ENCODE results near the gene UBE2G2.

The UBE2G2 gene

DNA sequence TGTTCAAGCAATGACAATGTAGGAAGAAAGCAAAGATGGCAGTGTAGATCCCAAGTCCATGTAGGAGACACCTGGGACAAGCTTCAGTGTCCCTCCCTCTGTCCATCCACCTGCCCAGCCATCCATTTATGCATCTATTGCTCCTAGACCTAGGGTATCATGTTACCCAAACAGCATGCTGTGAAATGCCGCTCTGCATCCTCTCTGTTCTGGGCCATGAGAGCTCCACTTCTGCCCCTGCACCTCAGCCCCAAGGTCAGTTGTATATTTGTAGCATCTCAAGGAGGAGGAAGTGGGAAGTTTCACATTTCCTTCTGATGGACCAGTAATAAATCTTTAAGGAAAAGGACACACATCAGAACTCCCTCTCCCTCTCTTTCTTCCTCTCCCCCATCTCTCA, 62.3 kb downstream of the UBE2G2 start:
- Histone ChIP-seq H3K9ac (ENCODE audit: low read depth, low read length) (no peak overlapping the region), H3K9me3 (ENCODE audit: control insufficient read depth, insufficient read depth, low read length) (peaks cover 27% of the 10 kb centered on the region), H3K27me3 (ENCODE audit: control insufficient read depth, insufficient read depth, low read length) (no peaks in the 10 kb centered on the region), H3K27ac (ENCODE audit: low read depth, low read length) (no peak overlapping the region), H3K4me3 (ENCODE audit: low read depth, low read length) (no peak overlapping the region), H3K4me1 (ENCODE audit: control insufficient read depth, insufficient read depth, low read length) (no peaks in the 10 kb centered on the region), H3K36me3 (ENCODE audit: control insufficient read depth, insufficient read depth, low read length) (no peaks in the 10 kb centered on the region)

DNA sequence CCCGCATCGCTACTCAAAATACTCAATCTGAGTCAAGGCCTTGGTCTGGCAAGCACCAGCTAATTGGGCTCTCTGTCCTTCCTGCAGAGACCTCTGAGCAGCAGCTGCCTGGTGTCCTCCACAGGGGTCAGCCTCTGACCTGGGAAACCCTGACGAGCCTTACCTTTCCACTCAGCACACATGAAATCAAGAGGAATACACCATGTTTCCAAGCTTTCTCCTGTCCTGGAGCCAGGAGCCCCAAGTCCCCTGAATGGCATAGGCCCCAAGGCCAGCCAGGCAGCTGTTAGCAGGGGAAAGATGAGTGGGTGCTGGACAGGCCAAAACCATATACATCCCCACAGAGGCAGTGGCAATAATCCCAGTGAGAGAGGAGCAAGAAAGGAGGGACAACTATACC, 63.0 kb downstream of the UBE2G2 start:
- H3K4me1 ChIP-seq (ENCODE audit: control insufficient read depth, insufficient read depth, low read length): no peaks in the 10 kb centered on the region
- H3K27ac ChIP-seq (ENCODE audit: low read depth, low read length): no peak overlapping the region
- H3K4me3 ChIP-seq (ENCODE audit: low read depth, low read length): no peak overlapping the region
- no peaks in the 10 kb centered on the region for H3K36me3 ChIP-seq (ENCODE audit: control insufficient read depth, insufficient read depth, low read length)
- H3K9ac ChIP-seq (ENCODE audit: low read depth, low read length): no peak overlapping the region
- H3K27me3 ChIP-seq (ENCODE audit: control insufficient read depth, insufficient read depth, low read length): no peaks in the 10 kb centered on the region
- peaks cover 26% of the 10 kb centered on the region for H3K9me3 ChIP-seq (ENCODE audit: control insufficient read depth, insufficient read depth, low read length)

- peaks cover 26% of the 10 kb centered on the region for H3K9me3 ChIP-seq (ENCODE audit: control insufficient read depth, insufficient read depth, low read length)
- no peak overlapping the region for H3K9ac ChIP-seq (ENCODE audit: low read depth, low read length)
- H3K4me3 ChIP-seq (ENCODE audit: low read depth, low read length): no peak overlapping the region
- no peaks in the 10 kb centered on the region for H3K36me3 ChIP-seq (ENCODE audit: control insufficient read depth, insufficient read depth, low read length)
- no peaks in the 10 kb centered on the region for H3K27me3 ChIP-seq (ENCODE audit: control insufficient read depth, insufficient read depth, low read length)
- no peak overlapping the region for H3K27ac ChIP-seq (ENCODE audit: low read depth, low read length)
- H3K4me1 ChIP-seq (ENCODE audit: control insufficient read depth, insufficient read depth, low read length): no peaks in the 10 kb centered on the region
Observed at GRCh38 chr21:44737706-44738354, 63.8 kb downstream of the UBE2G2 start.

DNA sequence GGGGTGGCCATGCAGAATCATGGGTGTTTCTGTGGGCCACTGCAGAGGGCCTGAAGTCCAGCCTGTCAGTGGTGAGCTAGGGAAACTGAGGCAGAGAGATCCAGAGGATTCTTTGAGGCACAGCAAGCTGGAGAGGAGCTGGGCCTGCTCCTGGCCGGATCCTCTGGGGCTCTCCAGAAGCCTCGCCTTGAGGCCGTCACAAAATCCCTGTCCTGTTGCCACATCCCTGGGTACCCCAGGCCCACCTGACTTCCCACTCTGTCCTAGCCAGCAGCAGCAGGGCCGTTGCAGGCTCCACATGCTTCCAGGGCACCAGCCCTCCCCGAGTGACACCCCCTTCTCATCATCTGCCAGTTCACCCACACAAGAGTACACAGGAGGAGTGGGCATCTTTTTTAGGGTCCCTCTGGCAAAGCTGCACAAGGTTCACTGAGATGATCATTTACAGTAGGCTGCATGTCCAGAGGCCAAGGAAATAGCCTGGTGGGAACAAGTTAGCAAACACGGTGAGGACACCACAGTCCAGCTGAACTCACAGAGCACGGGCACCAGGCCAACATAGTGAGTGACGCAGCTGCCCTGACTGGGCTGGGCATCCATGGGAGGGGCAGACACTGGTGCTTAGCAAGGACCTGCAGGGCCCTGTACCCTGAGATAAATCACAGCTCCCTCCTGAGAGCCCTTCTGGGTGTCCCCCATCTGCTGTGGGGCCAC, 65.2 kb downstream of the UBE2G2 start:
- Histone ChIP-seq H3K27ac (ENCODE audit: low read depth, low read length) (no peak overlapping the region), H3K27me3 (ENCODE audit: control insufficient read depth, insufficient read depth, low read length) (no peaks in the 10 kb centered on the region), H3K4me3 (ENCODE audit: low read depth, low read length) (no peak overlapping the region), H3K9me3 (ENCODE audit: control insufficient read depth, insufficient read depth, low read length) (peaks cover 26% of the 10 kb centered on the region), H3K4me1 (ENCODE audit: control insufficient read depth, insufficient read depth, low read length) (no peaks in the 10 kb centered on the region), H3K36me3 (ENCODE audit: control insufficient read depth, insufficient read depth, low read length) (no peaks in the 10 kb centered on the region), H3K9ac (ENCODE audit: low read depth, low read length) (no peak overlapping the region)

- Histone ChIP-seq H3K9me3 (ENCODE audit: control insufficient read depth, insufficient read depth, low read length) (peaks cover 26% of the 10 kb centered on the region), H3K4me1 (ENCODE audit: control insufficient read depth, insufficient read depth, low read length) (no peaks in the 10 kb centered on the region), H3K4me3 (ENCODE audit: low read depth, low read length) (no peak overlapping the region), H3K27ac (ENCODE audit: low read depth, low read length) (no peak overlapping the region), H3K27me3 (ENCODE audit: control insufficient read depth, insufficient read depth, low read length) (no peaks in the 10 kb centered on the region), H3K36me3 (ENCODE audit: control insufficient read depth, insufficient read depth, low read length) (no peaks in the 10 kb centered on the region), H3K9ac (ENCODE audit: low read depth, low read length) (no peak overlapping the region)
Observed at GRCh38 chr21:44735821-44736220, 65.8 kb downstream of the UBE2G2 start.

GRCh38 chr21:44734841-44735240, 66.8 kb downstream of the UBE2G2 start:
- Histone ChIP-seq H3K4me3 (ENCODE audit: low read depth, low read length) (no peak overlapping the region), H3K27me3 (ENCODE audit: control insufficient read depth, insufficient read depth, low read length) (no peaks in the 10 kb centered on the region), H3K27ac (ENCODE audit: low read depth, low read length) (no peak overlapping the region), H3K4me1 (ENCODE audit: control insufficient read depth, insufficient read depth, low read length) (no peaks in the 10 kb centered on the region), H3K9me3 (ENCODE audit: control insufficient read depth, insufficient read depth, low read length) (peaks cover 26% of the 10 kb centered on the region), H3K9ac (ENCODE audit: low read depth, low read length) (no peak overlapping the region), H3K36me3 (ENCODE audit: control insufficient read depth, insufficient read depth, low read length) (no peaks in the 10 kb centered on the region)

- no peaks in the 10 kb centered on the region for H3K36me3 ChIP-seq (ENCODE audit: control insufficient read depth, insufficient read depth, low read length)
- no peaks in the 10 kb centered on the region for H3K4me1 ChIP-seq (ENCODE audit: control insufficient read depth, insufficient read depth, low read length)
- no peaks in the 10 kb centered on the region for H3K27me3 ChIP-seq (ENCODE audit: control insufficient read depth, insufficient read depth, low read length)
- peaks cover 21% of the 10 kb centered on the region for H3K9me3 ChIP-seq (ENCODE audit: control insufficient read depth, insufficient read depth, low read length)
- H3K27ac ChIP-seq (ENCODE audit: low read depth, low read length): no peak overlapping the region
- no peak overlapping the region for H3K4me3 ChIP-seq (ENCODE audit: low read depth, low read length)
- H3K9ac ChIP-seq (ENCODE audit: low read depth, low read length): no peak overlapping the region
Observed at GRCh38 chr21:44734026-44734745, 67.4 kb downstream of the UBE2G2 start.

GRCh38 chr21:44732956-44733355, 68.7 kb downstream of the UBE2G2 start:
- no peaks in the 10 kb centered on the region for H3K36me3 ChIP-seq (ENCODE audit: control insufficient read depth, insufficient read depth, low read length)
- no peak overlapping the region for H3K4me3 ChIP-seq (ENCODE audit: low read depth, low read length)
- H3K9me3 ChIP-seq (ENCODE audit: control insufficient read depth, insufficient read depth, low read length): peaks cover 8% of the 10 kb centered on the region
- H3K27ac ChIP-seq (ENCODE audit: low read depth, low read length): no peak overlapping the region
- H3K27me3 ChIP-seq (ENCODE audit: control insufficient read depth, insufficient read depth, low read length): no peaks in the 10 kb centered on the region
- no peak overlapping the region for H3K9ac ChIP-seq (ENCODE audit: low read depth, low read length)
- no peaks in the 10 kb centered on the region for H3K4me1 ChIP-seq (ENCODE audit: control insufficient read depth, insufficient read depth, low read length)

- no peak overlapping the region for H3K9ac ChIP-seq (ENCODE audit: low read depth, low read length)
- H3K27me3 ChIP-seq (ENCODE audit: control insufficient read depth, insufficient read depth, low read length): no peaks in the 10 kb centered on the region
- H3K9me3 ChIP-seq (ENCODE audit: control insufficient read depth, insufficient read depth, low read length): peaks cover 1% of the 10 kb centered on the region
- no peaks in the 10 kb centered on the region for H3K4me1 ChIP-seq (ENCODE audit: control insufficient read depth, insufficient read depth, low read length)
- H3K27ac ChIP-seq (ENCODE audit: low read depth, low read length): no peak overlapping the region
- no peaks in the 10 kb centered on the region for H3K36me3 ChIP-seq (ENCODE audit: control insufficient read depth, insufficient read depth, low read length)
- H3K4me3 ChIP-seq (ENCODE audit: low read depth, low read length): no peak overlapping the region
Observed at GRCh38 chr21:44732263-44732662, 69.4 kb downstream of the UBE2G2 start.

DNA sequence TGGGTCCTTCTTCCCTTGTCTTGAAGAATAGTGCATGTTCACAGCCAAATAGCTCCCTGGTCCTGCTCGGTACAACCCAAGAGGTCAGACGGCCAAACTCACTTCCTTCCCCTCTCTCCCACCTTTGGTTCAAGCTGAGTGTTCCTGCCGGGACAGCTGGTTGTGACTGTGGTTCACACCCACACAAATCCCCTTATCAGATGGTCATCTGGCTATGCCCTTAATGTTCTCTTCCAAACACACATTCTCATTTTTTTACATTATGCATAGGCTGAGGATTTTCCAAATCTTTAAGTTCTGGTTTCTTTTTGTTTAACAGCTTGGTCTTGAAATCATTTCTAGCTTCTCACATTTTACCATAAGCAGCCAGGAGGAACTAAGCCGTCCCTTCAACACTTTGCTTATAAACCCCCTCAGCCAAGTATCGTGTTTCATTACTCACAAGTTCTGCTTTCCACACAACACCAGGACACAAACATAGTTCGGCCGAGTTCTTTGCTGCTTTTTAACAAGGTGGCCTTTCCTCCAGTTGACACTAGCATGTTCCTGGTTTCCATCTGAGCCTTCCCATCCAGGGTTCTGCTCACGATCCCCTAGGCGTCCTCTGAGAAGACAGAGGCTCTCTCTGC, 70.6 kb downstream of the UBE2G2 start:
- Histone ChIP-seq H3K9me3 (ENCODE audit: control insufficient read depth, insufficient read depth, low read length) (no peaks in the 10 kb centered on the region), H3K4me3 (ENCODE audit: low read depth, low read length) (no peak overlapping the region), H3K27ac (ENCODE audit: low read depth, low read length) (no peak overlapping the region), H3K4me1 (ENCODE audit: control insufficient read depth, insufficient read depth, low read length) (no peaks in the 10 kb centered on the region), H3K36me3 (ENCODE audit: control insufficient read depth, insufficient read depth, low read length) (no peaks in the 10 kb centered on the region), H3K9ac (ENCODE audit: low read depth, low read length) (no peak overlapping the region), H3K27me3 (ENCODE audit: control insufficient read depth, insufficient read depth, low read length) (no peaks in the 10 kb centered on the region)

- Histone ChIP-seq H3K36me3 (ENCODE audit: control insufficient read depth, insufficient read depth, low read length) (no peaks in the 10 kb centered on the region), H3K9me3 (ENCODE audit: control insufficient read depth, insufficient read depth, low read length) (no peaks in the 10 kb centered on the region), H3K27me3 (ENCODE audit: control insufficient read depth, insufficient read depth, low read length) (no peaks in the 10 kb centered on the region), H3K4me1 (ENCODE audit: control insufficient read depth, insufficient read depth, low read length) (no peaks in the 10 kb centered on the region), H3K27ac (ENCODE audit: low read depth, low read length) (no peak overlapping the region), H3K9ac (ENCODE audit: low read depth, low read length) (no peak overlapping the region), H3K4me3 (ENCODE audit: low read depth, low read length) (no peak overlapping the region)
Observed at GRCh38 chr21:44730028-44730395, 71.6 kb downstream of the UBE2G2 start.

All from HUES48 (cell line).